ENCODE data around the gene PAFAH1B2. TPM values are rescaled to one million over a fixed set of nuclear protein-coding genes. Genes with fewer than 3 reads are reported as not detected.

The PAFAH1B2 gene
- total RNA-seq, 1 donor from 2014 or later: 98.6 TPM

- Mint-ChIP-seq H3K27ac (no peak overlapping the region), H3K4me1 (peaks cover 7% of the 10 kb centered on the region), H3K9me3 (no peaks in the 10 kb centered on the region), H3K4me3 (no peak overlapping the region), H3K27me3 (ENCODE audit: low read depth) (no peaks in the 10 kb centered on the region), H3K36me3 (peaks cover 14% of the 10 kb centered on the region)
- DNase-seq (ENCODE audit: low spot score in 2 of 2, unreplicated experiment in 2 of 2): no peak
- TF ChIP-seq, protein P1, sequence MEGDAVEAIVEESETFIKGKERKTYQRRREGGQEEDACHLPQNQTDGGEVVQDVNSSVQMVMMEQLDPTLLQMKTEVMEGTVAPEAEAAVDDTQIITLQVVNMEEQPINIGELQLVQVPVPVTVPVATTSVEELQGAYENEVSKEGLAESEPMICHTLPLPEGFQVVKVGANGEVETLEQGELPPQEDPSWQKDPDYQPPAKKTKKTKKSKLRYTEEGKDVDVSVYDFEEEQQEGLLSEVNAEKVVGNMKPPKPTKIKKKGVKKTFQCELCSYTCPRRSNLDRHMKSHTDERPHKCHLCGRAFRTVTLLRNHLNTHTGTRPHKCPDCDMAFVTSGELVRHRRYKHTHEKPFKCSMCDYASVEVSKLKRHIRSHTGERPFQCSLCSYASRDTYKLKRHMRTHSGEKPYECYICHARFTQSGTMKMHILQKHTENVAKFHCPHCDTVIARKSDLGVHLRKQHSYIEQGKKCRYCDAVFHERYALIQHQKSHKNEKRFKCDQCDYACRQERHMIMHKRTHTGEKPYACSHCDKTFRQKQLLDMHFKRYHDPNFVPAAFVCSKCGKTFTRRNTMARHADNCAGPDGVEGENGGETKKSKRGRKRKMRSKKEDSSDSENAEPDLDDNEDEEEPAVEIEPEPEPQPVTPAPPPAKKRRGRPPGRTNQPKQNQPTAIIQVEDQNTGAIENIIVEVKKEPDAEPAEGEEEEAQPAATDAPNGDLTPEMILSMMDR (IDR thresholded peaks at IDR 0.05; ENCODE audit: unreplicated experiment): no peak
These were observed 79.9 kb downstream of the PAFAH1B2 start for GRCh38 chr11:117223741-117224689.

- no peak for DNase-seq (ENCODE audit: low spot score in 2 of 2, unreplicated experiment in 2 of 2)
- TF ChIP-seq, protein P1 (IDR thresholded peaks at IDR 0.05; ENCODE audit: unreplicated experiment): no peak
- H3K36me3 Mint-ChIP-seq: peaks cover 7% of the 10 kb centered on the region
- no peak overlapping the region for H3K4me3 Mint-ChIP-seq
- H3K9me3 Mint-ChIP-seq: no peaks in the 10 kb centered on the region
- H3K27ac Mint-ChIP-seq: no peak overlapping the region
- H3K4me1 Mint-ChIP-seq: peaks cover 12% of the 10 kb centered on the region
- H3K27me3 Mint-ChIP-seq (ENCODE audit: low read depth): no peaks in the 10 kb centered on the region
These were observed 81.6 kb downstream of the PAFAH1B2 start for GRCh38 chr11:117225553-117226170.

Other genes starting within 250 kb of the PAFAH1B2 start
- gene SIK3, start 45.9 kb upstream of the PAFAH1B2 start, total RNA-seq: 28.1 to 38.1 TPM (median 35.6 TPM) in 3 replicates
- 37.6 to 41.7 TPM (median 39.4 TPM) in 3 replicates for gene SIDT2, start 34.5 kb downstream of the PAFAH1B2 start, total RNA-seq
- 192 to 206 TPM (median 197 TPM) in 3 replicates for gene TAGLN, start 55.1 kb downstream of the PAFAH1B2 start, total RNA-seq
- gene PCSK7, start 87.8 kb downstream of the PAFAH1B2 start, total RNA-seq: 57.0 to 66.0 TPM (median 64.4 TPM) in 3 replicates
- 39.5 to 44.8 TPM (median 39.9 TPM) in 3 replicates for gene RNF214, start 88.4 kb downstream of the PAFAH1B2 start, total RNA-seq
- gene BACE1-AS, start 147.1 kb downstream of the PAFAH1B2 start, total RNA-seq: 15.8 to 20.0 TPM (median 16.6 TPM) in 3 replicates
- gene BACE1, start 172.0 kb downstream of the PAFAH1B2 start, total RNA-seq: 38.1 to 40.9 TPM (median 40.3 TPM) in 3 replicates
- gene CEP164, start 183.6 kb downstream of the PAFAH1B2 start, total RNA-seq: 46.2 to 51.1 TPM (median 48.6 TPM) in 3 replicates